Measurements from ENCODE around the gene CCNY. TPM values are rescaled to one million over a fixed set of nuclear protein-coding genes. Genes with fewer than 3 reads are reported as not detected.

Gene CCNY
- total and polyA plus RNA-seq, 2 donors (not counting 1 experiment from before 2014, with no cell fraction given) = 34.1 to 64.9 TPM

GRCh38 chr10:35300063-35300699, 36.1 kb upstream of the CCNY start:
- H3K9me3 Mint-ChIP-seq (ENCODE audit: insufficient read depth) = peaks cover 2% of the 10 kb centered on the region
- Histone ChIP-seq H3K4me2 (replicated peaks; ENCODE audit: low read depth, low read length, poor library complexity, severe bottlenecking) (peak overlapping the region; percentile 10), H3K9me3 (ENCODE audit: control extremely low read depth in 1 of 3, control insufficient read depth in 2 of 3, insufficient read depth in 1 of 3, low read length in 2 of 3) (no peaks in the 10 kb centered on the region), H3K9ac (ENCODE audit: low read length) (no peak overlapping the region), H4K20me1 (ENCODE audit: control insufficient read depth, insufficient read depth, low read length, poor library complexity, severe bottlenecking) (no peaks in the 10 kb centered on the region), H3K79me2 (ENCODE audit: control insufficient read depth, insufficient read depth, low read length) (no peaks in the 10 kb centered on the region), H3K4me3 (ENCODE audit: control extremely low read depth in 1 of 5, extremely low read depth in 1 of 5, insufficient read depth in 1 of 5, low read depth in 2 of 5, low read length in 4 of 5) (no peak overlapping the region), H3K36me3 (replicated peaks in 1 of 2; ENCODE audit: control extremely low read depth in 1 of 2, control insufficient read depth in 1 of 2, extremely low read depth in 1 of 2, insufficient read depth in 2 of 2, low read length in 1 of 2) (no peaks in the 10 kb centered on the region), H3K27ac (ENCODE audit: low read length in 2 of 2) (peak overlapping the region in 1 of 2 donors; percentile 6), H3K4me1 (ENCODE audit: control insufficient read depth in 2 of 2, insufficient read depth in 2 of 2, low read length in 2 of 2) (peaks cover 10% of the 10 kb centered on the region in 2 donors), H3K27me3 (replicated peaks in 1 of 4; ENCODE audit: control extremely low read depth in 1 of 4, control insufficient read depth in 3 of 4, insufficient read depth in 4 of 4, low read length in 3 of 4) (no peaks in the 10 kb centered on the region), H2AFZ (ENCODE audit: insufficient read depth, low read depth, low read length, poor library complexity, severe bottlenecking) (peak overlapping the region; percentile 30)
- no peak for TF ChIP-seq EZH2 (IDR thresholded peaks at IDR 0.05; ENCODE audit: borderline replicate concordance, insufficient read depth, low read depth, low read length, poor library complexity, severe bottlenecking)
- no peak for TF ChIP-seq CTCF (IDR thresholded peaks at IDR 0.05)
- peaks cover 17% of the 10 kb centered on the region for H3K27me3 Mint-ChIP-seq
- H3K27ac Mint-ChIP-seq = peak overlapping the region; percentile 50
- ChIA-PET CTCF (interaction anchor here (0.5 kb wide), 1 partner anchor 307 kb away, joined by 3 read pairs; no protein-coding TSS in a partner anchor), POLR2A (no interaction called here)
- intact Hi-C loops (cut with micrococcal nuclease) = no loop called here
- peak; percentile 78 for ATAC-seq (ENCODE audit: low read depth)
- peak; percentile 78 for DNase-seq
- peaks cover 10% of the 10 kb centered on the region for H3K4me1 Mint-ChIP-seq
- H3K4me3 Mint-ChIP-seq = peak overlapping the region; percentile 29
- 62% methylated on average over 5 of the region's 11 CpGs for WGBS (ENCODE audit: insufficient coverage)

- ATAC-seq (ENCODE audit: low read depth) (no peak), DNase-seq (no peak)
- TF ChIP-seq CTCF (IDR thresholded peaks at IDR 0.05) (no peak), EZH2 (IDR thresholded peaks at IDR 0.05; ENCODE audit: borderline replicate concordance, insufficient read depth, low read depth, low read length, poor library complexity, severe bottlenecking) (no peak)
- no peak overlapping the region for H3K4me3 ChIP-seq (ENCODE audit: control extremely low read depth in 1 of 5, extremely low read depth in 1 of 5, insufficient read depth in 1 of 5, low read depth in 2 of 5, low read length in 4 of 5)
- no peak overlapping the region for H2AFZ ChIP-seq (ENCODE audit: insufficient read depth, low read depth, low read length, poor library complexity, severe bottlenecking)
- H3K36me3 ChIP-seq (replicated peaks in 1 of 2; ENCODE audit: control extremely low read depth in 1 of 2, control insufficient read depth in 1 of 2, extremely low read depth in 1 of 2, insufficient read depth in 2 of 2, low read length in 1 of 2) = no peaks in the 10 kb centered on the region
- Mint-ChIP-seq H3K9me3 (ENCODE audit: insufficient read depth) (no peaks in the 10 kb centered on the region), H3K27me3 (peaks cover 38% of the 10 kb centered on the region), H3K4me3 (no peak overlapping the region), H3K27ac (no peak overlapping the region), H3K4me1 (peaks cover 9% of the 10 kb centered on the region)
- no peak overlapping the region for H3K9ac ChIP-seq (ENCODE audit: low read length)
- intact Hi-C loops (cut with micrococcal nuclease) = no loop called here
- no peak overlapping the region for H3K4me2 ChIP-seq (replicated peaks; ENCODE audit: low read depth, low read length, poor library complexity, severe bottlenecking)
- peaks cover 0 to 13% (median 4%) of the 10 kb centered on the region in 4 experiments for H3K27me3 ChIP-seq (replicated peaks in 1 of 4; ENCODE audit: control extremely low read depth in 1 of 4, control insufficient read depth in 3 of 4, insufficient read depth in 4 of 4, low read length in 3 of 4)
- no peaks in the 10 kb centered on the region for H3K79me2 ChIP-seq (ENCODE audit: control insufficient read depth, insufficient read depth, low read length)
- no peaks in the 10 kb centered on the region for H3K9me3 ChIP-seq (ENCODE audit: control extremely low read depth in 1 of 3, control insufficient read depth in 2 of 3, insufficient read depth in 1 of 3, low read length in 2 of 3)
- no peak overlapping the region for H3K27ac ChIP-seq (ENCODE audit: low read length in 2 of 2)
- ChIA-PET CTCF (no interaction called here), POLR2A (no interaction called here)
- peaks cover 8 to 10% of the 10 kb centered on the region in 2 donors for H3K4me1 ChIP-seq (ENCODE audit: control insufficient read depth in 2 of 2, insufficient read depth in 2 of 2, low read length in 2 of 2)
- H4K20me1 ChIP-seq (ENCODE audit: control insufficient read depth, insufficient read depth, low read length, poor library complexity, severe bottlenecking) = no peaks in the 10 kb centered on the region
- WGBS (ENCODE audit: insufficient coverage) = no CpG with 5 or more reads among the region's 2 CpGs
Measured at GRCh38 chr10:35304649-35305048, 31.7 kb upstream of the CCNY start.
